Testis (tissue), 2 donors: ENCODE results near the gene ADAMTSL2.

Experiments
- CTCF ChIP-seq, 3 experiments: fragments of 450-650 bp in 2 of 3; fragments of 200-600 bp in 1 of 3; sonication (generic) in 1 of 3; IDR thresholded peaks; one replicate each; pipeline ENCODE4 v1.5.1; 2016 to 2019; ENCODE audit warnings: antibody characterized with exemption in 3 of 3, mild to moderate bottlenecking in 2 of 3, moderate library complexity in 1 of 3
- POLR2A ChIP-seq: fragments of 450-650 bp; IDR thresholded peaks from one replicate; pipeline ENCODE4 v1.6.1; 2017; ENCODE audit warnings: antibody characterized with exemption, mild to moderate bottlenecking, moderate library complexity

- TF ChIP-seq CTCF (IDR thresholded peaks at IDR 0.05), result no peak
- no peak for TF ChIP-seq POLR2A
These were observed 16.3 kb upstream of the ADAMTSL2 start for GRCh38 chr9:133518200-133518599.
